ENCODE data around the gene KCNF1. TPM values are rescaled to one million over a fixed set of nuclear protein-coding genes. Genes with fewer than 3 reads are reported as not detected.

Gene KCNF1
- total RNA-seq, 1 donor from 2014 or later = 1.6 TPM

GRCh38 chr2:10885094-10885860, 26.5 kb upstream of the KCNF1 start:
- no peaks in the 10 kb centered on the region for H4K20me1 ChIP-seq (ENCODE audit: insufficient read depth, low read length)
- Mint-ChIP-seq H3K27ac (ENCODE audit: unreplicated experiment) (no peak overlapping the region), H3K9me3 (ENCODE audit: unreplicated experiment) (peaks cover 4% of the 10 kb centered on the region), H3K27me3 (ENCODE audit: low read depth, unreplicated experiment) (peaks cover 17% of the 10 kb centered on the region), H3K36me3 (ENCODE audit: low read depth, unreplicated experiment) (no peaks in the 10 kb centered on the region), H3K4me1 (ENCODE audit: low read depth, unreplicated experiment) (peaks cover 13% of the 10 kb centered on the region), H3K4me3 (ENCODE audit: unreplicated experiment) (no peak overlapping the region)
- TF ChIP-seq EZH2 (IDR thresholded peaks at IDR 0.05; ENCODE audit: insufficient read depth, low read length) = no peak
- TF ChIP-seq CTCF (IDR thresholded peaks at IDR 0.05; ENCODE audit: insufficient read depth, low read depth, low read length) = no peak
- H3K9me3 ChIP-seq (ENCODE audit: insufficient read depth, low read depth, low read length) = no peaks in the 10 kb centered on the region
- H3K4me1 ChIP-seq (ENCODE audit: insufficient read depth, low read length) = no peaks in the 10 kb centered on the region
- no peak overlapping the region for H3K9ac ChIP-seq (ENCODE audit: low read length)
- no peak overlapping the region for H3K4me2 ChIP-seq (ENCODE audit: low read length)
- no peaks in the 10 kb centered on the region for H3K79me2 ChIP-seq (ENCODE audit: insufficient read depth, low read length)
- FAIRE-seq (no peak), DNase-seq (ENCODE audit: low read depth) (no peak)
- H3K36me3 ChIP-seq (ENCODE audit: insufficient read depth, low read length) = no peaks in the 10 kb centered on the region
- H3K27ac ChIP-seq (ENCODE audit: low read depth, low read length) = no peak overlapping the region
- H3K4me3 ChIP-seq (ENCODE audit: insufficient read depth, low read depth, low read length) = no peak overlapping the region
- H3K27me3 ChIP-seq (ENCODE audit: insufficient read depth, low read length) = peaks cover 3% of the 10 kb centered on the region
- H2AFZ ChIP-seq (ENCODE audit: low read depth, low read length) = no peak overlapping the region

- DNase-seq (ENCODE audit: low read depth) = no peak
- Mint-ChIP-seq H3K27ac (ENCODE audit: unreplicated experiment) (no peak overlapping the region), H3K27me3 (ENCODE audit: low read depth, unreplicated experiment) (peaks cover 33% of the 10 kb centered on the region), H3K4me3 (ENCODE audit: unreplicated experiment) (no peak overlapping the region), H3K9me3 (ENCODE audit: unreplicated experiment) (peaks cover 6% of the 10 kb centered on the region), H3K4me1 (ENCODE audit: low read depth, unreplicated experiment) (peaks cover 13% of the 10 kb centered on the region), H3K36me3 (ENCODE audit: low read depth, unreplicated experiment) (no peaks in the 10 kb centered on the region)
- Histone ChIP-seq H2AFZ (ENCODE audit: low read depth, low read length) (no peak overlapping the region), H3K9ac (ENCODE audit: low read length) (no peak overlapping the region), H3K9me3 (ENCODE audit: insufficient read depth, low read depth, low read length) (no peaks in the 10 kb centered on the region), H3K79me2 (ENCODE audit: insufficient read depth, low read length) (no peaks in the 10 kb centered on the region), H3K36me3 (ENCODE audit: insufficient read depth, low read length) (no peaks in the 10 kb centered on the region), H3K27ac (ENCODE audit: low read depth, low read length) (no peak overlapping the region), H4K20me1 (ENCODE audit: insufficient read depth, low read length) (no peaks in the 10 kb centered on the region), H3K4me3 (ENCODE audit: insufficient read depth, low read depth, low read length) (no peak overlapping the region), H3K4me1 (ENCODE audit: insufficient read depth, low read length) (no peaks in the 10 kb centered on the region), H3K4me2 (ENCODE audit: low read length) (no peak overlapping the region), H3K27me3 (ENCODE audit: insufficient read depth, low read length) (peaks cover 19% of the 10 kb centered on the region)
- no peak for FAIRE-seq
- TF ChIP-seq EZH2 (IDR thresholded peaks at IDR 0.05; ENCODE audit: insufficient read depth, low read length) = no peak
- TF ChIP-seq CTCF (IDR thresholded peaks at IDR 0.05; ENCODE audit: insufficient read depth, low read depth, low read length) = no peak
Observed at GRCh38 chr2:10887476-10887875, 24.3 kb upstream of the KCNF1 start.

- no peak overlapping the region for H3K9ac ChIP-seq (ENCODE audit: low read length)
- no peak overlapping the region for H3K4me3 Mint-ChIP-seq (ENCODE audit: unreplicated experiment)
- H4K20me1 ChIP-seq (ENCODE audit: insufficient read depth, low read length) = no peaks in the 10 kb centered on the region
- DNase-seq (ENCODE audit: low read depth) (no peak), FAIRE-seq (no peak)
- no peaks in the 10 kb centered on the region for H3K36me3 ChIP-seq (ENCODE audit: insufficient read depth, low read length)
- H3K79me2 ChIP-seq (ENCODE audit: insufficient read depth, low read length) = no peaks in the 10 kb centered on the region
- no peak overlapping the region for H3K4me2 ChIP-seq (ENCODE audit: low read length)
- H3K9me3 Mint-ChIP-seq (ENCODE audit: unreplicated experiment) = peaks cover 6% of the 10 kb centered on the region
- H3K36me3 Mint-ChIP-seq (ENCODE audit: low read depth, unreplicated experiment) = no peaks in the 10 kb centered on the region
- no peak overlapping the region for H2AFZ ChIP-seq (ENCODE audit: low read depth, low read length)
- no peaks in the 10 kb centered on the region for H3K4me1 ChIP-seq (ENCODE audit: insufficient read depth, low read length)
- no peaks in the 10 kb centered on the region for H3K9me3 ChIP-seq (ENCODE audit: insufficient read depth, low read depth, low read length)
- H3K27ac ChIP-seq (ENCODE audit: low read depth, low read length) = no peak overlapping the region
- TF ChIP-seq CTCF (IDR thresholded peaks at IDR 0.05; ENCODE audit: insufficient read depth, low read depth, low read length) (no peak), EZH2 (IDR thresholded peaks at IDR 0.05; ENCODE audit: insufficient read depth, low read length) (no peak)
- no peak overlapping the region for H3K4me3 ChIP-seq (ENCODE audit: insufficient read depth, low read depth, low read length)
- H3K4me1 Mint-ChIP-seq (ENCODE audit: low read depth, unreplicated experiment) = peaks cover 3% of the 10 kb centered on the region
- peaks cover 44% of the 10 kb centered on the region for H3K27me3 Mint-ChIP-seq (ENCODE audit: low read depth, unreplicated experiment)
- H3K27me3 ChIP-seq (ENCODE audit: insufficient read depth, low read length) = peaks cover 27% of the 10 kb centered on the region
- H3K27ac Mint-ChIP-seq (ENCODE audit: unreplicated experiment) = no peak overlapping the region
Observed at GRCh38 chr2:10889651-10890215, 22.0 kb upstream of the KCNF1 start.
